Measurements from ENCODE around the gene CHTF8. TPM values are rescaled to one million over a fixed set of nuclear protein-coding genes. Genes with fewer than 3 reads are reported as not detected.
"Not testable (repeated sequence)": the region's sequence is repeated elsewhere in the genome, so short reads cannot be mapped to it uniquely, and the experiment has no call there.

The CHTF8 gene
- polyA plus RNA-seq, 1 donor (not counting 4 experiments of a cell fraction or from before 2014, with no cell fraction given): 96.0 TPM

DNA sequence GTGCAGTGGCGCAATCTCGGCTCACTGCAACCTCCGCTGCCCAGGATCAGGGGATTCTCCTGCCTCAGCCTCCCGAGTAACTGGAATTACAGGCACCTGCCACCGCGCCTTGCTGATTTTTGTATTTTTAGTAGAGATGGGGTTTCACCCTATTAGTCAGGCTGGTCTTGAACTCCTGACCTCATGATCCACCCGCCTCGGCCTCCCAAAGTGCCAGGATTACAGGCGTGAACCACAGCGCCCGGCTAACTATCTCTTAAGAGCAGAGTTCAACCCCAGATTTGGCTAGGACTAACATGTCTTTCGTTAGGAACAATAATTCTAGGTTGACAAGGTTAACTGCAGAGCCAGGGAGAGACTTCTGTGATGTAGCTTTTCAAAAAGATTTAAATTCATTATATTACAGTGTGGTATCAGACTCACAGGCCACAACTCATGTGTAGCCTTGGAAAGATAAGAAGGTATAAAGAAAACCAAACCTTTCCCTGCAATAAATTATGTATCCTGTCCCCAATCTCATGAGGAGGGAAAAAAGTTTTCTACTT, 4.3 kb downstream of the CHTF8 start:
- peaks cover 10% of the 10 kb centered on the region for H3K4me1 ChIP-seq (ENCODE audit: control insufficient read depth, extremely low read depth, insufficient read depth, low read length)
- H3K36me3 ChIP-seq (ENCODE audit: control insufficient read depth in 2 of 2, extremely low read depth in 1 of 2, insufficient read depth in 2 of 2, low read length in 2 of 2): peaks cover 4 to 9% of the 10 kb centered on the region in 2 experiments
- dilution Hi-C loops (cut with MboI; ENCODE audit: extremely low pct_ligation_motif_present, low sequenced_read_pairs): no loop called here
- DNase-seq (ENCODE audit: low read depth, low spot score) (no peak), FAIRE-seq (no peak)
- H3K4me3 ChIP-seq (ENCODE audit: control insufficient read depth in 2 of 3, extremely low read depth in 1 of 3, insufficient read depth in 2 of 3, low read depth in 1 of 3, low read length in 3 of 3): no peak overlapping the region
- H3K27ac ChIP-seq (ENCODE audit: control insufficient read depth, insufficient read depth, low read length): no peak overlapping the region
- no peaks in the 10 kb centered on the region for H3K27me3 ChIP-seq (ENCODE audit: control insufficient read depth, extremely low read depth, insufficient read depth, low read length)
- no peaks in the 10 kb centered on the region for H3K9me3 ChIP-seq (ENCODE audit: control insufficient read depth, low read depth, low read length)
- no peak overlapping the region for H3K4me2 ChIP-seq (ENCODE audit: control insufficient read depth, extremely low read depth, insufficient read depth, low read depth, low read length)
- H3K9ac ChIP-seq (ENCODE audit: control insufficient read depth, extremely low read depth, insufficient read depth, low read length): no peak overlapping the region
- peaks cover 6% of the 10 kb centered on the region for H4K20me1 ChIP-seq (ENCODE audit: control insufficient read depth, extremely low read depth, insufficient read depth, low read length)
- H3K79me2 ChIP-seq (ENCODE audit: control insufficient read depth, insufficient read depth, low read length): peaks cover 69% of the 10 kb centered on the region
- TF ChIP-seq CTCF (optimal IDR thresholded peaks at IDR 0.05 in 1 of 3, IDR thresholded peaks at IDR 0.05 in 1 of 3, conservative IDR thresholded peaks at IDR 0.05 in 1 of 3; ENCODE audit: extremely low read depth in 1 of 3, insufficient read depth in 2 of 3, low read length in 3 of 3): no peak
- H3K9me1 ChIP-seq (ENCODE audit: control insufficient read depth, extremely low read depth, insufficient read depth, low read length): peaks cover 3% of the 10 kb centered on the region
- no peak overlapping the region for H2AFZ ChIP-seq (ENCODE audit: control insufficient read depth, low read length)

- Histone ChIP-seq H3K4me1 (ENCODE audit: control insufficient read depth, extremely low read depth, insufficient read depth, low read length) (peaks cover 10% of the 10 kb centered on the region), H3K79me2 (ENCODE audit: control insufficient read depth, insufficient read depth, low read length) (peaks cover 62% of the 10 kb centered on the region)
- H2AFZ ChIP-seq (ENCODE audit: control insufficient read depth, low read length); H4K20me1 ChIP-seq (ENCODE audit: control insufficient read depth, extremely low read depth, insufficient read depth, low read length); H3K4me2 ChIP-seq (ENCODE audit: control insufficient read depth, extremely low read depth, insufficient read depth, low read depth, low read length); H3K4me3 ChIP-seq (ENCODE audit: control insufficient read depth in 2 of 3, extremely low read depth in 1 of 3, insufficient read depth in 2 of 3, low read depth in 1 of 3, low read length in 3 of 3); H3K27me3 ChIP-seq (ENCODE audit: control insufficient read depth, extremely low read depth, insufficient read depth, low read length); H3K9ac ChIP-seq (ENCODE audit: control insufficient read depth, extremely low read depth, insufficient read depth, low read length); H3K9me1 ChIP-seq (ENCODE audit: control insufficient read depth, extremely low read depth, insufficient read depth, low read length); DNase-seq (ENCODE audit: low read depth, low spot score); H3K9me3 ChIP-seq (ENCODE audit: control insufficient read depth, low read depth, low read length); H3K36me3 ChIP-seq (ENCODE audit: control insufficient read depth in 2 of 2, extremely low read depth in 1 of 2, insufficient read depth in 2 of 2, low read length in 2 of 2); dilution Hi-C loops (cut with MboI; ENCODE audit: extremely low pct_ligation_motif_present, low sequenced_read_pairs); FAIRE-seq; H3K27ac ChIP-seq (ENCODE audit: control insufficient read depth, insufficient read depth, low read length): not testable (repeated sequence)
Measured at GRCh38 chr16:69126801-69127200, 5.6 kb downstream of the CHTF8 start.

- Histone ChIP-seq H4K20me1 (ENCODE audit: control insufficient read depth, extremely low read depth, insufficient read depth, low read length) (peaks cover 6% of the 10 kb centered on the region), H3K9me3 (ENCODE audit: control insufficient read depth, low read depth, low read length) (no peaks in the 10 kb centered on the region), H3K36me3 (ENCODE audit: control insufficient read depth in 2 of 2, extremely low read depth in 1 of 2, insufficient read depth in 2 of 2, low read length in 2 of 2) (peaks cover 4 to 9% of the 10 kb centered on the region in 2 experiments), H3K27ac (ENCODE audit: control insufficient read depth, insufficient read depth, low read length) (no peak overlapping the region), H3K4me1 (ENCODE audit: control insufficient read depth, extremely low read depth, insufficient read depth, low read length) (peaks cover 10% of the 10 kb centered on the region), H3K4me3 (ENCODE audit: control insufficient read depth in 2 of 3, extremely low read depth in 1 of 3, insufficient read depth in 2 of 3, low read depth in 1 of 3, low read length in 3 of 3) (no peak overlapping the region), H3K79me2 (ENCODE audit: control insufficient read depth, insufficient read depth, low read length) (peaks cover 57% of the 10 kb centered on the region), H3K9me1 (ENCODE audit: control insufficient read depth, extremely low read depth, insufficient read depth, low read length) (peaks cover 3% of the 10 kb centered on the region), H2AFZ (ENCODE audit: control insufficient read depth, low read length) (no peak overlapping the region), H3K9ac (ENCODE audit: control insufficient read depth, extremely low read depth, insufficient read depth, low read length) (no peak overlapping the region), H3K4me2 (ENCODE audit: control insufficient read depth, extremely low read depth, insufficient read depth, low read depth, low read length) (no peak overlapping the region), H3K27me3 (ENCODE audit: control insufficient read depth, extremely low read depth, insufficient read depth, low read length) (no peaks in the 10 kb centered on the region)
- FAIRE-seq: no peak
- DNase-seq (ENCODE audit: low read depth, low spot score): no peak
- no peak for TF ChIP-seq EZH2 (IDR thresholded peaks at IDR 0.05; ENCODE audit: low read length)
- no peak for TF ChIP-seq CTCF (optimal IDR thresholded peaks at IDR 0.05 in 1 of 3, IDR thresholded peaks at IDR 0.05 in 1 of 3, conservative IDR thresholded peaks at IDR 0.05 in 1 of 3; ENCODE audit: extremely low read depth in 1 of 3, insufficient read depth in 2 of 3, low read length in 3 of 3)
- dilution Hi-C loops (cut with MboI; ENCODE audit: extremely low pct_ligation_motif_present, low sequenced_read_pairs): no loop called here
Measured at GRCh38 chr16:69126221-69126620, 6.2 kb downstream of the CHTF8 start.

GRCh38 chr16:69124961-69125360, 7.4 kb downstream of the CHTF8 start:
- DNase-seq (ENCODE audit: low read depth, low spot score); H4K20me1 ChIP-seq (ENCODE audit: control insufficient read depth, extremely low read depth, insufficient read depth, low read length); H3K27me3 ChIP-seq (ENCODE audit: control insufficient read depth, extremely low read depth, insufficient read depth, low read length); H3K4me1 ChIP-seq (ENCODE audit: control insufficient read depth, extremely low read depth, insufficient read depth, low read length); H3K4me2 ChIP-seq (ENCODE audit: control insufficient read depth, extremely low read depth, insufficient read depth, low read depth, low read length); H3K4me3 ChIP-seq (ENCODE audit: control insufficient read depth in 2 of 3, extremely low read depth in 1 of 3, insufficient read depth in 2 of 3, low read depth in 1 of 3, low read length in 3 of 3); H2AFZ ChIP-seq (ENCODE audit: control insufficient read depth, low read length); H3K9me3 ChIP-seq (ENCODE audit: control insufficient read depth, low read depth, low read length); FAIRE-seq; dilution Hi-C loops (cut with MboI; ENCODE audit: extremely low pct_ligation_motif_present, low sequenced_read_pairs); H3K9ac ChIP-seq (ENCODE audit: control insufficient read depth, extremely low read depth, insufficient read depth, low read length); H3K9me1 ChIP-seq (ENCODE audit: control insufficient read depth, extremely low read depth, insufficient read depth, low read length); H3K36me3 ChIP-seq (ENCODE audit: control insufficient read depth in 2 of 2, extremely low read depth in 1 of 2, insufficient read depth in 2 of 2, low read length in 2 of 2); H3K27ac ChIP-seq (ENCODE audit: control insufficient read depth, insufficient read depth, low read length): not testable (repeated sequence)
- H3K79me2 ChIP-seq (ENCODE audit: control insufficient read depth, insufficient read depth, low read length): peaks cover 44% of the 10 kb centered on the region

All from keratinocyte (primary cell).